Skeletal muscle tissue (tissue), 4 donors: ENCODE results near the gene HCST. TPM values are rescaled to one million over a fixed set of nuclear protein-coding genes. Genes with fewer than 3 reads are reported as not detected.
"Not testable (repeated sequence)": the region's sequence is repeated elsewhere in the genome, so short reads cannot be mapped to it uniquely, and the experiment has no call there.

Experiments used
- H3K27ac ChIP-seq: one replicate; pipeline ENCODE4 v1.7.0; 2013; ENCODE audit warnings: mild to moderate bottlenecking, low read depth, low read length, inconsistent platforms
- H3K27me3 ChIP-seq, 3 donors: one replicate each; pipeline ENCODE4 v1.7.0; 2013; ENCODE audit warnings: low read length in 3 of 3; ENCODE audit not compliant: control insufficient read depth in 3 of 3, insufficient read depth in 3 of 3
- H3K36me3 ChIP-seq, 3 donors: one replicate each; pipeline ENCODE4 v1.7.0; 2013; ENCODE audit warnings: low read length in 3 of 3; ENCODE audit not compliant: control insufficient read depth in 3 of 3, insufficient read depth in 3 of 3
- H3K4me1 ChIP-seq, 3 donors: one replicate each; pipeline ENCODE4 v1.7.0; 2013; ENCODE audit warnings: low read length in 3 of 3, mild to moderate bottlenecking in 3 of 3; ENCODE audit not compliant: control insufficient read depth in 3 of 3, insufficient read depth in 3 of 3
- H3K4me3 ChIP-seq, 3 donors: one replicate each; pipeline ENCODE4 v1.7.0; 2013; ENCODE audit warnings: low read length in 3 of 3
- H3K9ac ChIP-seq, 3 donors: one replicate each; pipeline ENCODE4 v1.7.0; 2013; ENCODE audit warnings: low read length in 3 of 3, mild to moderate bottlenecking in 3 of 3, moderate library complexity in 2 of 3, low read depth in 1 of 3
- H3K9me3 ChIP-seq, 3 donors: one replicate each; pipeline ENCODE4 v1.7.0; 2013; ENCODE audit warnings: low read length in 3 of 3; ENCODE audit not compliant: control insufficient read depth in 3 of 3
- total RNA-seq: library from RNA; depleted of rRNA; stranded (reverse); fragments of >200 nt; gene quantifications from one replicate; pipeline ENCODE4 v1.2.3, GENCODE V29; 2014
- donor health status: Osteomylitis.

Gene HCST
- total RNA-seq, 1 donor from 2014 or later: 1.6 TPM

DNA sequence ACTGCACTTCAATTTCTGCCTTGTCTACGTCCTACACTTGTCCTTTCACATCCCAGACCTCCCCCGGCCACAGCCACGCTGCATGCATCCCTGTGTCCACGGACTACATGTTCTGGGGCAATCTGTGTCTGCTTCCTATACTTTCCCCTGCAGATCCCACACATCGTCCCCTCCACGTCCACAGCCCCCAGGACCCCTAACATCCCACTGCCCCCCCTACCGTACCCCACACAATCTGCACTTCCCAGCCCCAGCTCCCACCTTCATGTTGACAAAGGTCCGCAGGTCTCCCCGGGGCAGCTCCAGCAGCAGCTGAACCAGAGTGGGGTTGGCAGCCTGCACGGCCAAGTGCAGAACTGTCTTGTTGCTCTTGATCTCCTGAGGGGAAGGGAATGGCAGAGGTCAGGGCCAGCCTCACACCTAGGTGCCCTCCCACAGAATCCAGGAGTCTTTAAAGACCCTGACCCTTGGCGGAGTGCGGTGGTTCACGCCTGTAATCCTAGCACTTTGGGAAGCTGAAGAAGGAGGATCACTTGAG is 12.1 kb upstream of the HCST start:
- H3K36me3 ChIP-seq: peaks cover 4 to 15% (median 10%) of the 10 kb centered on the region in 3 donors
- no peaks in the 10 kb centered on the region for H3K27me3 ChIP-seq

GRCh38 chr19:35891819-35892218 is 10.5 kb upstream of the HCST start:
- not testable (repeated sequence) for H3K27me3 ChIP-seq, H3K9me3 ChIP-seq, H3K4me3 ChIP-seq, H3K4me1 ChIP-seq, H3K9ac ChIP-seq, H3K27ac ChIP-seq
- peaks cover 4 to 24% (median 14%) of the 10 kb centered on the region in 3 donors for H3K36me3 ChIP-seq

More for the DNA sequence above, 12.1 kb upstream of the HCST start:
- H3K4me3 ChIP-seq: no peak overlapping the region
- H3K9ac ChIP-seq: no peak overlapping the region
- no peaks in the 10 kb centered on the region for H3K4me1 ChIP-seq
- no peak overlapping the region for H3K27ac ChIP-seq
- H3K9me3 ChIP-seq: no peaks in the 10 kb centered on the region

GRCh38 chr19:35894342-35894741 is 8.0 kb upstream of the HCST start:
- Histone ChIP-seq H3K4me3 (no peak overlapping the region), H3K9me3 (no peaks in the 10 kb centered on the region), H3K27ac (no peak overlapping the region), H3K27me3 (peaks cover 0 to 9% (median 3%) of the 10 kb centered on the region in 3 donors), H3K36me3 (peaks cover 4 to 14% (median 8%) of the 10 kb centered on the region in 3 donors), H3K4me1 (peaks cover 6 to 11% (median 11%) of the 10 kb centered on the region in 3 donors), H3K9ac (no peak overlapping the region)

GRCh38 chr19:35895911-35896642 is 6.3 kb upstream of the HCST start:
- Histone ChIP-seq H3K27me3 (peaks cover 0 to 9% (median 3%) of the 10 kb centered on the region in 3 donors), H3K36me3 (peaks cover 0 to 14% (median 3%) of the 10 kb centered on the region in 3 donors), H3K9me3 (no peaks in the 10 kb centered on the region), H3K9ac (no peak overlapping the region), H3K4me1 (peaks cover 6 to 17% (median 15%) of the 10 kb centered on the region in 3 donors), H3K4me3 (no peak overlapping the region), H3K27ac (no peak overlapping the region)

- H3K9me3 ChIP-seq: no peaks in the 10 kb centered on the region
- peaks cover 0 to 14% (median 3%) of the 10 kb centered on the region in 3 donors for H3K36me3 ChIP-seq
- no peak overlapping the region for H3K27ac ChIP-seq
- H3K9ac ChIP-seq: no peak overlapping the region
- H3K27me3 ChIP-seq: peaks cover 0 to 9% (median 3%) of the 10 kb centered on the region in 3 donors
- H3K4me1 ChIP-seq: peaks cover 6 to 17% (median 15%) of the 10 kb centered on the region in 3 donors
- H3K4me3 ChIP-seq: no peak overlapping the region
Measured at GRCh38 chr19:35896643-35897040, 5.7 kb upstream of the HCST start.

GRCh38 chr19:35897706-35898451 is 4.5 kb upstream of the HCST start:
- H3K4me1 ChIP-seq: peaks cover 6 to 17% (median 15%) of the 10 kb centered on the region in 3 donors
- H3K9me3 ChIP-seq: no peaks in the 10 kb centered on the region
- peak overlapping the region in 2 of 3 donors; percentile 71 to 72 for H3K9ac ChIP-seq
- H3K36me3 ChIP-seq: peaks cover 0 to 12% (median 3%) of the 10 kb centered on the region in 3 donors
- peak overlapping the region; percentile 48 to 78 (median 72) for H3K4me3 ChIP-seq
- peaks cover 0 to 19% (median 3%) of the 10 kb centered on the region in 3 donors for H3K27me3 ChIP-seq
- H3K27ac ChIP-seq: peak overlapping the region; percentile 64

DNA sequence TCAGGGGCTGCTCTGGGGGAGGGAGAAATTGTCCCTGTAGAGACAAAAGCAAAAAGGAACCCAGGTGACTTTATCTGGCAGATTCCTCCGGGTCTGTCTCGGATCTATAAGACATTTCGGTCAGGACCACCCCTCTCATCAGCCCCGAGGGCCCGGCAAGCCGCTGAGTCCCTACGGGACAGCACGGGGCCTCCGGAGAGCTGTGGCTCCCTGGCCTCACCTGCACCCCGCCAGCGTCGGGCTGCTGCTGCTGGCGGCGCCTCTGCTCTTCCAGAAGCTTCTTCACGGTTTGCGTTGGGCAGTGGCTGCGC is 3.9 kb upstream of the HCST start:
- Histone ChIP-seq H3K4me3 (peak overlapping the region; percentile 72 to 82 (median 78)), H3K9me3 (no peaks in the 10 kb centered on the region), H3K4me1 (peaks cover 6 to 17% (median 15%) of the 10 kb centered on the region in 3 donors), H3K27ac (peak overlapping the region; percentile 64), H3K27me3 (peaks cover 0 to 23% (median 3%) of the 10 kb centered on the region in 3 donors), H3K9ac (peak overlapping the region; percentile 65 to 72 (median 71)), H3K36me3 (peaks cover 0 to 12% (median 3%) of the 10 kb centered on the region in 3 donors)

GRCh38 chr19:35899547-35900214 is 2.6 kb upstream of the HCST start:
- peaks cover 0 to 23% (median 6%) of the 10 kb centered on the region in 3 donors for H3K27me3 ChIP-seq
- H3K27ac ChIP-seq: peak overlapping the region; percentile 64
- H3K4me3 ChIP-seq: peak overlapping the region; percentile 72 to 82 (median 78)
- peaks cover 0 to 12% (median 3%) of the 10 kb centered on the region in 3 donors for H3K36me3 ChIP-seq
- H3K9me3 ChIP-seq: no peaks in the 10 kb centered on the region
- H3K9ac ChIP-seq: peak overlapping the region; percentile 70 to 73 (median 72)
- peaks cover 6 to 17% (median 15%) of the 10 kb centered on the region in 3 donors for H3K4me1 ChIP-seq

DNA sequence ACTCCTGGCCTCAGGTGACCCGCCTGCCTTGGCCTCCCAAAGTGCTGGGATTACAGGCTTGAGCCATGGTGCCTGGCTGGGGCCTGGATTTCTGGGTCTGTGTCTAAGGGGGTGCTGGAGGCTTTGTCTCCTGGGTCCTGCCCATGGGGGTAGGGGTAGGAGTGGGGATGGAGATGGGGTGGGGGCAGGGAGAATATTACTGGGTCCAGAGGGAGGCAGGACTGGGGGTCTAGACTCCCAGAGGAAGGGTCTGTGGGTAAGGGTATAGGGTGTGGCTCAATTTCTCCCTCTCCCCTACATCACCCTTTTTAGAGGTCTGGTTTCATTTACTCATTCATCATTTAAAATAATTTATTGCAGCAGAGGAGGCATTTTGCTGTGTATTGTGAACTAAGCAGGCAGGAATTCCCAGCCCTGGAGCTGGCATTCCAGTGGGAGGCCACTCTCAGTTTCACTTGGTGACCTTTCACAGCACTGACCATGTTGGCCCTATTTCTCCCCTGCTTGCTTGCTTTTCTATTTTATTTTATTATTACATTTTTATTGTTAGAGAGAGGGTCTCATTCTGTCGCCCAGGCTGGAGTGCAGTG is 1.2 kb upstream of the HCST start:
- Histone ChIP-seq H3K27ac (no peak overlapping the region), H3K27me3 (peaks cover 0 to 23% (median 6%) of the 10 kb centered on the region in 3 donors), H3K9me3 (no peaks in the 10 kb centered on the region), H3K4me3 (peak overlapping the region in 1 of 3 donors; percentile 72), H3K36me3 (peaks cover 0 to 2% (median 0%) of the 10 kb centered on the region in 3 donors), H3K9ac (peak overlapping the region in 1 of 3 donors; percentile 73), H3K4me1 (peaks cover 6 to 17% (median 15%) of the 10 kb centered on the region in 3 donors)
